ENCODE data around the gene HSPA8. TPM values are rescaled to one million over a fixed set of nuclear protein-coding genes. Genes with fewer than 3 reads are reported as not detected.

HSPA8 gene
- total RNA-seq, 3 donors from 2014 or later (not counting 1 experiment from before 2014, with no cell fraction given): 577 to 684 (median 633) TPM

- no peak for TF ChIP-seq CTCF (IDR thresholded peaks at IDR 0.05)
- Mint-ChIP-seq H3K27ac (peak overlapping the region; percentile 99 to 100), H3K27me3 (ENCODE audit: low read depth in 2 of 2) (no peaks in the 10 kb centered on the region), H3K4me3 (peak overlapping the region; percentile 25), H3K4me1 (peaks cover 66 to 85% of the 10 kb centered on the region in 2 donors), H3K36me3 (peaks cover 50% of the 10 kb centered on the region), H3K9me3 (no peaks in the 10 kb centered on the region)
- Histone ChIP-seq H3K27ac (ENCODE audit: low read length) (peak overlapping the region; percentile 23), H3K36me3 (ENCODE audit: control insufficient read depth, insufficient read depth, low read length) (peaks cover 74% of the 10 kb centered on the region), H3K27me3 (ENCODE audit: control insufficient read depth, insufficient read depth, low read length) (no peaks in the 10 kb centered on the region), H3K4me1 (ENCODE audit: control insufficient read depth, insufficient read depth, low read length) (peaks cover 59% of the 10 kb centered on the region), H3K9me3 (ENCODE audit: control insufficient read depth, insufficient read depth, low read length) (no peaks in the 10 kb centered on the region), H3K4me3 (ENCODE audit: low read length) (no peak overlapping the region)
- peak in 1 of 2 donors; percentile 63 for DNase-seq
- ATAC-seq: no peak
- intact Hi-C loops (cut with micrococcal nuclease): no loop called here
- 72% methylated on average over 5 of the region's 5 CpGs for WGBS (ENCODE audit: insufficient coverage)
Observed at GRCh38 chr11:123057661-123058305, 4.2 kb downstream of the HSPA8 start.

- DNase-seq (no peak), ATAC-seq (no peak)
- intact Hi-C loops (cut with micrococcal nuclease): no loop called here
- Histone ChIP-seq H3K27me3 (ENCODE audit: control insufficient read depth, insufficient read depth, low read length) (no peaks in the 10 kb centered on the region), H3K27ac (ENCODE audit: low read length) (peak overlapping the region; percentile 3), H3K4me3 (ENCODE audit: low read length) (no peak overlapping the region), H3K4me1 (ENCODE audit: control insufficient read depth, insufficient read depth, low read length) (peaks cover 59% of the 10 kb centered on the region), H3K36me3 (ENCODE audit: control insufficient read depth, insufficient read depth, low read length) (peaks cover 74% of the 10 kb centered on the region), H3K9me3 (ENCODE audit: control insufficient read depth, insufficient read depth, low read length) (no peaks in the 10 kb centered on the region)
- H3K4me1 Mint-ChIP-seq: peaks cover 65 to 80% of the 10 kb centered on the region in 2 donors
- no peaks in the 10 kb centered on the region for H3K27me3 Mint-ChIP-seq (ENCODE audit: low read depth in 2 of 2)
- H3K27ac Mint-ChIP-seq: peak overlapping the region; percentile 99 to 100
- no peaks in the 10 kb centered on the region for H3K9me3 Mint-ChIP-seq
- peak overlapping the region; percentile 21 for H3K4me3 Mint-ChIP-seq
- TF ChIP-seq CTCF (IDR thresholded peaks at IDR 0.05): no peak
- WGBS (ENCODE audit: insufficient coverage): 66% methylated on average over 3 of the region's 3 CpGs
- peaks cover 50% of the 10 kb centered on the region for H3K36me3 Mint-ChIP-seq
Observed at GRCh38 chr11:123056835-123057491, 5.0 kb downstream of the HSPA8 start.

GRCh38 chr11:123055191-123055901, 6.6 kb downstream of the HSPA8 start:
- peaks cover 50% of the 10 kb centered on the region for H3K4me1 ChIP-seq (ENCODE audit: control insufficient read depth, insufficient read depth, low read length)
- ATAC-seq: no peak
- WGBS (ENCODE audit: insufficient coverage): 60% methylated on average over 4 of the region's 6 CpGs
- H3K4me3 Mint-ChIP-seq: no peak overlapping the region
- peaks cover 49 to 64% of the 10 kb centered on the region in 2 donors for H3K4me1 Mint-ChIP-seq
- H3K27me3 Mint-ChIP-seq (ENCODE audit: low read depth in 2 of 2): no peaks in the 10 kb centered on the region
- peaks cover 65% of the 10 kb centered on the region for H3K36me3 ChIP-seq (ENCODE audit: control insufficient read depth, insufficient read depth, low read length)
- H3K27me3 ChIP-seq (ENCODE audit: control insufficient read depth, insufficient read depth, low read length): no peaks in the 10 kb centered on the region
- no peak overlapping the region for H3K4me3 ChIP-seq (ENCODE audit: low read length)
- peaks cover 40% of the 10 kb centered on the region for H3K36me3 Mint-ChIP-seq
- intact Hi-C loops (cut with micrococcal nuclease): no loop called here
- H3K27ac Mint-ChIP-seq: peak overlapping the region; percentile 72 to 99
- no peak overlapping the region for H3K27ac ChIP-seq (ENCODE audit: low read length)
- no peaks in the 10 kb centered on the region for H3K9me3 ChIP-seq (ENCODE audit: control insufficient read depth, insufficient read depth, low read length)
- H3K9me3 Mint-ChIP-seq: no peaks in the 10 kb centered on the region
- no peak for DNase-seq
- TF ChIP-seq CTCF (IDR thresholded peaks at IDR 0.05): no peak
